GM12864 (cell line): ENCODE data around the gene ICAM1.
A peak's percentile ranks its signal among the peaks of the same experiment; 100 is the strongest.

Source experiments
- DNase-seq: peaks from one replicate; pipeline ENCODE4 v3.0.0-alpha.2; 2011; ENCODE audit warnings: low read depth
- H3K4me3 ChIP-seq: 2 replicates; pipeline ENCODE4 v1.5.1; 2011; ENCODE audit warnings: mild to moderate bottlenecking, low read depth, low read length, control low read depth
- CTCF ChIP-seq: IDR thresholded peaks from 2 replicates; pipeline ENCODE4 v1.5.1; 2011; ENCODE audit warnings: low read depth, mild to moderate bottlenecking, moderate library complexity, low read length, control low read depth, inconsistent platforms; ENCODE audit errors: missing control alignments

ICAM1 gene

GRCh38 chr19:10268071-10268470 is 2.8 kb upstream of the ICAM1 start:
- TF ChIP-seq CTCF = no peak
- H3K4me3 ChIP-seq = no peak overlapping the region
- DNase-seq = no peak

GRCh38 chr19:10269333-10270179 is 1.4 kb upstream of the ICAM1 start:
- no peak for DNase-seq
- H3K4me3 ChIP-seq = peak overlapping the region; percentile 78

GRCh38 chr19:10270180-10270615 is 722 bp upstream of the ICAM1 start:
- DNase-seq = no peak
- TF ChIP-seq CTCF = no peak
- peak overlapping the region; percentile 78 for H3K4me3 ChIP-seq

More at GRCh38 chr19:10269333-10270179, 1.4 kb upstream of the ICAM1 start:
- peak; percentile 88 for TF ChIP-seq CTCF

DNA sequence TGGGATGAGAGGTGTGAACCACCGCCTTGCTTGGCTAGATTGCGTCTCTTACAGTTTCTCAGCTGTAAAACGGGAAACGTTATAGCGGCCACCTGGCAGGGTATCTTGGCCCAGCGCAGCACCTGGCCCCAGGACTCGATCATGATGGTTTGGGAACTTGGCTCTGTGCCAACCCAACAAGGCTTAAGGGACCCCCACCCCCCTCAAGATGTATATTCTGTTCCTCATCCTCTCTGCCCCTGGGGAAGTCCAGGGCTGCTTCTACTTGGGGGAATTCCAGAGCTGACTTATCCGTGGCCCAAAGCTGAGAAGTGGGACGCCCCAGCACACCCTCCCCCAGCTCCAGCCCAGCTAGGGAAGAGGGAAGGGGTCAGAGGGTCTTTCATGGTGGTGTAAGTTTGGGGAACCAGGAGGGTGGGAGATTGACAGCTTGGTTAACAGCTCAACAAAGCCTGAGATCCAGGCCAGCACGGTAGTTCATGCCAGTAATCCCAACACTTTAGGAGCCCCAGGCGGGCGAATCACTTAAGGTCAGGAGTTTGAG is 695 bp downstream of the ICAM1 start:
- peak overlapping the region; percentile 78 for H3K4me3 ChIP-seq
- DNase-seq = peak; percentile 70
- TF ChIP-seq CTCF = no peak

DNA sequence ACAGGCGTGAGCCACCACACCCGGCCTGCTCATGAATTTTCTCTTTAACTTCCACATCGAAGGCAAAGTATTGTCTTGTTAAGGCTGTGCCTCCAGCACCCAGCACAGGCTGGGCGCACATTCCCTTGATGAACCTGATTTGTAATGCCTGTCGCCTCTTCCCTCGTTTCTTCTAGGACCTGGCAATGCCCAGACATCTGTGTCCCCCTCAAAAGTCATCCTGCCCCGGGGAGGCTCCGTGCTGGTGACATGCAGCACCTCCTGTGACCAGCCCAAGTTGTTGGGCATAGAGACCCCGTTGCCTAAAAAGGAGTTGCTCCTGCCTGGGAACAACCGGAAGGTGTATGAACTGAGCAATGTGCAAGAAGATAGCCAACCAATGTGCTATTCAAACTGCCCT is 3.7 kb downstream of the ICAM1 start:
- H3K4me3 ChIP-seq = peak overlapping the region; percentile 78
- TF ChIP-seq CTCF = no peak
- no peak for DNase-seq

- no peak for TF ChIP-seq CTCF
- DNase-seq = no peak
- no peak overlapping the region for H3K4me3 ChIP-seq
Observed at GRCh38 chr19:10277795-10278589, 7.1 kb downstream of the ICAM1 start.
